DMS 273 treated with DMSO at 0.1 percent for 48 hours (cell line): Measurements from ENCODE around the gene PPME1.

ENCODE experiments used
- DNase-seq: peaks from one replicate; lab custom pipeline; 2025; lab: John Stamatoyannopoulos, UW

The PPME1 gene

GRCh38 chr11:74226907-74227306 lies 55.8 kb downstream of the PPME1 start:
- DNase-seq: no peak

GRCh38 chr11:74232311-74232950 lies 61.3 kb downstream of the PPME1 start:
- DNase-seq: no peak

GRCh38 chr11:74233683-74234082 lies 62.6 kb downstream of the PPME1 start:
- no peak for DNase-seq

- no peak for DNase-seq
Observed at GRCh38 chr11:74235121-74235520, 64.0 kb downstream of the PPME1 start.

GRCh38 chr11:74237541-74237940 lies 66.5 kb downstream of the PPME1 start:
- DNase-seq: no peak

GRCh38 chr11:74238243-74238642 lies 67.2 kb downstream of the PPME1 start:
- DNase-seq: no peak

GRCh38 chr11:74248469-74248868 lies 77.4 kb downstream of the PPME1 start:
- no peak for DNase-seq

GRCh38 chr11:74249496-74249895 lies 78.4 kb downstream of the PPME1 start:
- DNase-seq: no peak

GRCh38 chr11:74253361-74253760 lies 82.3 kb downstream of the PPME1 start:
- no peak for DNase-seq

GRCh38 chr11:74255741-74256375 lies 84.8 kb downstream of the PPME1 start:
- no peak for DNase-seq

GRCh38 chr11:74256378-74257133 lies 85.5 kb downstream of the PPME1 start:
- no peak for DNase-seq

GRCh38 chr11:74257959-74258553 lies 87.0 kb downstream of the PPME1 start:
- no peak for DNase-seq

- DNase-seq: no peak
Observed at GRCh38 chr11:74262725-74263124, 91.6 kb downstream of the PPME1 start.

- no peak for DNase-seq
Observed at GRCh38 chr11:74265256-74265655, 94.2 kb downstream of the PPME1 start.

- DNase-seq: no peak
Observed at GRCh38 chr11:74267014-74267413, 95.9 kb downstream of the PPME1 start.

GRCh38 chr11:74268456-74268855 lies 97.4 kb downstream of the PPME1 start:
- no peak for DNase-seq

- no peak for DNase-seq
Observed at GRCh38 chr11:74269161-74269811, 98.2 kb downstream of the PPME1 start.

- no peak for DNase-seq
Observed at GRCh38 chr11:74272276-74272675, 101.2 kb downstream of the PPME1 start.

- DNase-seq: no peak
Observed at GRCh38 chr11:74276581-74276980, 105.5 kb downstream of the PPME1 start.

- DNase-seq: no peak
Observed at GRCh38 chr11:74278103-74278502, 107.0 kb downstream of the PPME1 start.

GRCh38 chr11:74278721-74279161 lies 107.7 kb downstream of the PPME1 start:
- DNase-seq: no peak

- no peak for DNase-seq
Observed at GRCh38 chr11:74279256-74279655, 108.2 kb downstream of the PPME1 start.
